Heart left ventricle (tissue), 16 donors: ENCODE measurements around the gene LYPD8. TPM values are rescaled to one million over a fixed set of nuclear protein-coding genes. Genes with fewer than 3 reads are reported as not detected.
"Not testable (repeated sequence)": the region's sequence is repeated elsewhere in the genome, so short reads cannot be mapped to it uniquely, and the experiment has no call there.

Experiments
- ATAC-seq, 4 donors: fragments of 200-7000 bp; cut with Tn5 transposase; one replicate each; pipeline ENCODE4 v1.9.1; 2020 to 2022; ENCODE audit warnings: moderate library complexity in 4 of 4, mild to moderate bottlenecking in 3 of 4, moderate number of reproducible peaks in 1 of 4
- DNase-seq, 5 donors: peaks; one replicate each; pipeline ENCODE4 v3.0.0-alpha.2; 2020
- H3K27ac ChIP-seq, 12 donors: fragments of 200-600 bp; sonication (generic) in 4 of 12; one replicate each; pipeline versions ENCODE4 v1.5.0 to v1.8.0; 2016 to 2022; ENCODE audit warnings: mild to moderate bottlenecking in 2 of 12
- H3K27me3 ChIP-seq, 9 donors: fragments of 200-600 bp; sonication (generic) in 2 of 9; one replicate each; pipeline versions ENCODE4 v1.5.1 to v1.8.0; 2016 to 2022; ENCODE audit warnings: mild to moderate bottlenecking in 3 of 9
- H3K36me3 ChIP-seq, 9 donors: fragments of 200-600 bp; sonication (generic) in 2 of 9; one replicate each; pipeline versions ENCODE4 v1.5.0 to v1.8.0; 2018 to 2022; ENCODE audit warnings: mild to moderate bottlenecking in 2 of 9
- H3K4me1 ChIP-seq, 12 donors: fragments of 200-600 bp; sonication (generic) in 4 of 12; one replicate each; pipeline versions ENCODE4 v1.5.0 to v1.8.0; 2016 to 2022; ENCODE audit warnings: mild to moderate bottlenecking in 3 of 12
- H3K4me3 ChIP-seq, 12 donors: fragments of 200-600 bp; sonication (generic) in 4 of 12; one replicate each; pipeline versions ENCODE4 v1.5.0 to v1.8.0; 2017 to 2022; ENCODE audit warnings: mild to moderate bottlenecking in 9 of 12, moderate library complexity in 4 of 12
- H3K9me3 ChIP-seq, 12 donors: fragments of 200-600 bp; sonication (generic) in 4 of 12; one replicate each; pipeline versions ENCODE4 v1.5.0 to v1.8.0; 2016 to 2022; ENCODE audit warnings: mild to moderate bottlenecking in 1 of 12
- CTCF ChIP-seq, 12 donors: fragments of 200-600 bp; sonication (generic) in 4 of 12; IDR thresholded peaks; one replicate each; pipeline versions ENCODE4 v1.5.0 to v1.8.0; 2018 to 2022; ENCODE audit warnings: antibody characterized with exemption in 12 of 12, mild to moderate bottlenecking in 5 of 12
- POLR2A ChIP-seq, 2 donors: fragments of 450-650 bp; IDR thresholded peaks; one replicate each; pipeline ENCODE4 v1.6.1; 2017; ENCODE audit warnings: antibody characterized with exemption in 2 of 2, mild to moderate bottlenecking in 2 of 2, moderate library complexity in 2 of 2
- WGBS, 4 donors: extraction: QIAGEN DNeasy Blood & Tissue Kit in 2 of 4; methylation state at CpG; one replicate each; pipeline versions ENCODE4 v1.1.5 to v1.1.7; 2013 to 2018; 5-methylcytosine and 5-hydroxymethylcytosine counted together
- intact Hi-C, 10 donors: fragments of 100-400 bp; cut with DNase I; formaldehyde crosslinking; loops; one replicate each; pipeline versions ENCODE4 v1.11.1 to v1.14.2; 2022
- polyA plus RNA-seq, 2 donors: library from polyadenylated mRNA; stranded (reverse); fragments of 200-250 nt; gene quantifications; one replicate each; pipeline ENCODE4 v1.2.3, GENCODE V29; 2013
- total RNA-seq, 9 donors: library from RNA; depleted of rRNA in 2 of 9; stranded (reverse); fragments of >200 nt in 2 of 9; fragmentation: NEBNext Ultra II Directional in 3 of 9; extraction: Animal tissue kit (Norgen Biotek cat#: 25700) in 3 of 9; gene quantifications; one replicate each; pipeline versions ENCODE4 v1.1.0 to v1.2.4, GENCODE V29; 2016 to 2023
- donor health status: ischemic (EF 13 %, LVEDD 7.1; RV severe dilation, severe dysfunction).
- donor health status: healthy with polysubstance abuse.
- donor health status: DM: no; HTN: yes; CAD: no.
- donor health status: DM: no; HTN: no; CAD: no.
- donor health status: ischemic (EF 25% LVEDD 6.9; RV normal size, moderate dysfunction).
- donor health status: ischemic (EF 25% LVEDD 5.7; RV mildly dilated, moderate dysfunction).
- donor health status: healthy.
- donor health status: DM: yes; HTN: yes; CAD: no.
- donor health status: ischemic (EF 35%, LVEDD 5.7; RV mildly dilated, moderate dysfunction).
- donor health status: nonischemic (EF 11% LVEDD 7.7; RV severe dilation, severe dysfunction).
- donor health status: DM: yes; HTN: yes; CAD: no.
- donor health status: PGD.
- donor health status: ischemic (EF 29% LVEDD 5.4; RV normal size, mild dysfunction).
- donor health status: nonischemic (EF 23%, LVEDD 6.1; RV moderate dilation, normal function).

Gene LYPD8
- total and polyA plus RNA-seq, 11 donors = not detected

- Histone ChIP-seq H3K36me3 (no peaks in the 10 kb centered on the region), H3K4me3 (no peak overlapping the region), H3K27ac (no peak overlapping the region), H3K9me3 (peaks cover 0 to 11% (median 0%) of the 10 kb centered on the region in 12 donors), H3K27me3 (peaks cover 0 to 18% (median 0%) of the 10 kb centered on the region in 9 donors), H3K4me1 (peaks cover 0 to 16% (median 0%) of the 10 kb centered on the region in 12 donors)
- intact Hi-C loops = no loop called here
- TF ChIP-seq POLR2A (IDR thresholded peaks at IDR 0.05) = no peak
- no peak for TF ChIP-seq CTCF (IDR thresholded peaks at IDR 0.05)
- 75 to 81% (median 76%) methylated on average over 3 of the region's 3 CpGs for WGBS, 4 donors
- DNase-seq = no peak
- ATAC-seq = no peak
Measured at GRCh38 chr1:248800459-248800858, 44.9 kb upstream of the LYPD8 start.

- TF ChIP-seq CTCF (IDR thresholded peaks at IDR 0.05) = no peak
- TF ChIP-seq POLR2A (IDR thresholded peaks at IDR 0.05) = no peak
- Histone ChIP-seq H3K4me1 (peaks cover 0 to 1% (median 0%) of the 10 kb centered on the region in 12 donors), H3K9me3 (peaks cover 0 to 24% (median 7%) of the 10 kb centered on the region in 12 donors), H3K27me3 (peaks cover 0 to 18% (median 0%) of the 10 kb centered on the region in 9 donors), H3K27ac (no peak overlapping the region), H3K36me3 (no peaks in the 10 kb centered on the region), H3K4me3 (no peak overlapping the region)
- ATAC-seq (no peak), DNase-seq (no peak)
- intact Hi-C loops = no loop called here
- WGBS, 4 donors = 72 to 83% (median 78%) methylated on average over 3 of the region's 3 CpGs
Measured at GRCh38 chr1:248798791-248799190, 43.2 kb upstream of the LYPD8 start.

DNA sequence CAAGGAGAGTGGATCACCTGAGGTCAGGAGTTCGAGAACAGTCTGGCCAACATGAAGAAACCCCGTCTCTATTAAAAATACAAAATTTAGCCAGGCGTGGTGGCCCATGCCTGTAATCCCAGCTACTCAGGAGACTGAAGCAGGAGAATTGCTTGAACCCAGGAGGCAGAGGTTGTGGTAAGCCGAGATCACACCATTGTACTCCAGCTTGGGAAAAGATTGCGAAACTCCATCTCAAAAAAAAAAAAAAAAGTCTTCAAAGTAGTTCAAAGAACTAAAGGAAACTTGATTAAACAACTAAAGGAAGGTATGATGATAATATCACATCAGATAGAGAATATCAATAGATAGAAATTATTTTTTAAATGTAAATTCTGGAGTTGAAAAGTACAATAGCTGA lies 39.1 kb upstream of the LYPD8 start:
- H3K27ac ChIP-seq, H3K27me3 ChIP-seq, ATAC-seq, H3K4me3 ChIP-seq, intact Hi-C loops, H3K4me1 ChIP-seq, H3K36me3 ChIP-seq, DNase-seq: not testable (repeated sequence)
- 76 to 81% (median 79%) methylated on average over 5 of the region's 5 CpGs for WGBS, 4 donors
- peaks cover 0 to 24% (median 7%) of the 10 kb centered on the region in 12 donors for H3K9me3 ChIP-seq

GRCh38 chr1:248793592-248793991 lies 38.0 kb upstream of the LYPD8 start:
- TF ChIP-seq POLR2A (IDR thresholded peaks at IDR 0.05) = no peak
- no peak for TF ChIP-seq CTCF (IDR thresholded peaks at IDR 0.05)
- H3K9me3 ChIP-seq = peaks cover 0 to 24% (median 7%) of the 10 kb centered on the region in 12 donors
- no peak overlapping the region for H3K4me3 ChIP-seq
- H3K27me3 ChIP-seq = no peaks in the 10 kb centered on the region
- no peaks in the 10 kb centered on the region for H3K4me1 ChIP-seq
- no peak for ATAC-seq
- intact Hi-C loops = no loop called here
- no peaks in the 10 kb centered on the region for H3K36me3 ChIP-seq
- no peak overlapping the region for H3K27ac ChIP-seq
- DNase-seq = no peak

DNA sequence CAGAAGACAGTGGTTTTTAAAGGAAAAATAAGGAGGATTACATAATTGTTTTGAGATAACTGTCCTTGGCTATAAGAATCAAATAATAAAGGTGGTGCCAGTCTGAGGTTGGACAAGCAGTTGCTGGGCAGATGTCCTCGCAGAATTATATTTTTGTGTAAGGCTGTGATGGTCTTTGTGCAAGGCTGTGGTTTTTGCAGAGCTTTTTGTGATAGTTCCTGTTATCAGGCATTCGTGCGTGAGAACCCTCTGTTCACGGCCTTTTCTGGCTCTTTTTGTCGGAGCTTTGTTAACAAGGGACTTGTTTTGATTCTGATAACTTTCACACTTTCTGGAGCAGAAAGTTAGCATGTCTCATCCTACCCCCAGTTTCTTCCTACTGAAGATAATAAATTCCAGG lies 36.8 kb upstream of the LYPD8 start:
- H3K9me3 ChIP-seq = peaks cover 0 to 24% (median 7%) of the 10 kb centered on the region in 12 donors
- no peaks in the 10 kb centered on the region for H3K36me3 ChIP-seq
- intact Hi-C loops = no loop called here
- no peak overlapping the region for H3K27ac ChIP-seq
- H3K4me3 ChIP-seq = no peak overlapping the region
- no peaks in the 10 kb centered on the region for H3K27me3 ChIP-seq
- 54 to 71% (median 60%) methylated on average over 5 of the region's 5 CpGs for WGBS, 4 donors
- ATAC-seq (no peak), DNase-seq (no peak)
- TF ChIP-seq POLR2A (IDR thresholded peaks at IDR 0.05) (no peak), CTCF (IDR thresholded peaks at IDR 0.05) (no peak)
- no peaks in the 10 kb centered on the region for H3K4me1 ChIP-seq
